AG08396 (cell line): ENCODE measurements around the gene MGAT5.

ENCODE experiments used
- DNase-seq: peaks from one replicate; pipeline ENCODE4 v3.0.0; 2012; ENCODE audit warnings: low spot score, mixed read lengths

MGAT5 gene

GRCh38 chr2:134254824-134255223, 952 bp downstream of the MGAT5 start:
- DNase-seq: no peak

GRCh38 chr2:134256956-134257355, 3.1 kb downstream of the MGAT5 start:
- DNase-seq: no peak

GRCh38 chr2:134257509-134257908, 3.6 kb downstream of the MGAT5 start:
- DNase-seq: no peak

GRCh38 chr2:134257965-134258683, 4.3 kb downstream of the MGAT5 start:
- DNase-seq: no peak

DNA sequence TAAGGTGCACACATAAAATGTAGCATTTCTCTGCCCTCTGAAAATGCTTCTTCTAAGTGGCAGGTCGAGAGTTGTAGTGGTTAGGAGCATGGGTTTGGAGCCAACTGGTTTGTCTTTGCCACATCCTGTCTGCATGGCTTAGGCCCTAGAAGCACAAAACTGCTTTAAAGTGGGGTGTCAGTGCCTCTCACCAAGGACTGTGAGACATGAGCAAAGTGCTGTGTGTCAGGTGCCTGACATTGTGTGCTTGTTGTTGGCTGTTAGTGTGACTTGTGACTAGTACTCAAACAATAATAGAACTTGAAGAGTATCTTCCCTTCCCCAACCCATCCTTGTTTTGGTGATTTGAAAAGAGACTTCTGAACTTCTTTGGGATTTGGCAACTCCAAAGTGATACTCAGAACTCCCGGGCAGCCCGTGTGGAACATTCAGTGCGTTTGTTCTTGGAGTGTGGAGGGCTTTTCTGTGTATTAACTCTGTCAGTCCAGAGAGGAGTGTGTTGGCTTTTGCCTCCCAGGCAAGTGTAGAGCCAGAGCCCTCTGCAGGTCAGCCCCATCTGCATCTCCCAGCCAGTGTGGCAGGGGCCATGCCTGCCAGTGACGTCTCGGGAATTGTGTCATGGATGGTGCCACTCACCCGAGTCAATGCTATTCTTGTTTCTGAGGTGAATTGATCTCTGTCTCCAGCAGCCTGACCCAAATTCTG, 5.0 kb downstream of the MGAT5 start:
- DNase-seq: no peak

GRCh38 chr2:134259571-134259970, 5.7 kb downstream of the MGAT5 start:
- DNase-seq: no peak

DNA sequence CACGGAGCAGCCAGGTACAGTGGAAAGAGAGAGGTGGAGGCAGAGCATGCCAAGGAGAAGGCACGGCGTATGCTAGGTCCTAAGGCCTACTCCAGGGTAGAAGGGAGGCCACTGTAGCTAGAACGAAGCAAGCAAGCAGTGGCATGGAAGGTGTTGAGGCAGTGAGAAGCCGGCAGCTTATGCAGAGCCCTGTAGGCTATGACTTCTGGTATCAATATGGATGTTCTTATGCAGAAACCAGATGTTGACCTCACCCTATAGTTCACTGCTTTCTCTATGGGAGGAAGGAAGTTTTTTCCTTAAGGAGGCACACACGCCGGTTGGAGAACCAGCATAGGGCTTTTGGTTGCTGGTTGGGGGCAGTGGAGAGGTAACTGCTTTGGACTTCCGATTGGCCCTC, 6.1 kb downstream of the MGAT5 start:
- DNase-seq: no peak

GRCh38 chr2:134260713-134261112, 6.8 kb downstream of the MGAT5 start:
- DNase-seq: peak; percentile 82

- peak; percentile 18 for DNase-seq
These were observed 7.7 kb downstream of the MGAT5 start for GRCh38 chr2:134261398-134262131.

- DNase-seq: no peak
These were observed 8.8 kb downstream of the MGAT5 start for GRCh38 chr2:134262684-134263083.

DNA sequence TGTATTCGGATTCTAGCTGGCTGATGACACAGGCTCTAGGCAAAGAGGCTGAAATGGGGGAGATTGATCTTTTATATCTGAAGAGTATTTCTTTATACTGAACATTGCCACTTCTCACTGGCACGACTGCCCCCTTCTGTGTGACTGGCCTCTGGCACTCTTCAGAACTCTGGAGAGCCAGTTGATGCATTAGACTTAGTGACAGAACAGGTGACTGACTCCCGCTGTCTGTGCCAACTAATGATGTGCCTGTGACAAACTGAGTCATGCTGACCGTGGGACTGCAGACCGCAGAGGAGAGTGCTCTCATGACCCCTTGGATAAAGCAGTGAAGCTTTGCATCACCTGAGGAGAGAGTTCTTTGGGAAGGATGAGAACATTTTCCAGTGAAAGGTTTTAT, 14.4 kb downstream of the MGAT5 start:
- no peak for DNase-seq

- DNase-seq: no peak
These were observed 15.4 kb downstream of the MGAT5 start for GRCh38 chr2:134269230-134269629.

DNA sequence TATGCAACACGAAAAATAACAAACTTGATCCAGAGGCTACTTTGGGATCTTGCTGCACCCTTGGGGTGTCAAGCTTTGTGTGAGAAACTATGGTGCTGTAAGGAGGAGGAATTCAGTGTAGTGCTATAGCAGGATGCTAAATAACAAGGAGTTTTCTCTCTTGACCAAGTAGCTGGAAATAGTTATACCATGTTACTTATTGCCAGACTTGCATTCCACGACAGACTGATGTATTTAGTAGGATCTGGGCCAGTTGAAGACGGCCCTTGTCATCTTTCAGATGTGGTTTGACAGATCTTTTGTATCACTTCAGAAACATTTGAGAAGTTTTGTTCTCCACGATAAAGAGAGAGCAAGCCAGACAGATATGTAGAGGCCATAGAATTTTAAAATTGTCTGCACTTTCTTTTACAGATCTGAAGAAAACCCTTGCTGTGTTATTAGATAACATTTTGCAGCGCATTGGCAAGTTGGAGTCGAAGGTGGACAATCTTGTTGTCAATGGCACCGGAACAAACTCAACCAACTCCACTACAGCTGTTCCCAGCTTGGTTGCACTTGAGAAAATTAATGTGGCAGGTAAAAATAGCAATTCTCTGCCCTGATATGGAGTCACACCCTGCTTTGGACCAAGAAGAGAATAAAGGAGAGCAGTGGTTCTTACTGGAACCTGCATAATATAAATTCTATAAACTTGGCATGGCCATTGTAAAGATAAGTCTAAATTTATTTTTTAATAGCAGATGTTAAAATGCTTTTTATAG, 16.3 kb downstream of the MGAT5 start:
- no peak for DNase-seq

DNA sequence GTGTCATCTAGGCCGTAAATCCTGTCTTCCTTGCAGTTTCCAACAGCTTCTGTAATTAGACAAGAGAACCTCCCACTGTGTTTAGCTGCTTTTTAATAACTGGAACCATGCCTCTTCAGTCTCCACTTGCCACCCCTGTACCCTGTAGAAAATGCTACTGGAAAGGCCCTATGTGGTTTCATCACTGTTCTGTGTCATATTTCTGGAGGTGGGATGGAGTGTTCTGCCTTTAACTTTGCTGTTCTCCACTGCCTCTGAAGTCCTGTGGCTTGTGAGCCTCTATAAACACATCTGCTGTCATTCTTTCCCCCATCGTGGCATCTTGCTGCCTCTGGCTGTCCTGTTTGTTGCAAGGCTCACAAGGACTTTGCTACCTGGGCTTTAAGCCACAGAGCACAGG, 17.9 kb downstream of the MGAT5 start:
- no peak for DNase-seq

DNA sequence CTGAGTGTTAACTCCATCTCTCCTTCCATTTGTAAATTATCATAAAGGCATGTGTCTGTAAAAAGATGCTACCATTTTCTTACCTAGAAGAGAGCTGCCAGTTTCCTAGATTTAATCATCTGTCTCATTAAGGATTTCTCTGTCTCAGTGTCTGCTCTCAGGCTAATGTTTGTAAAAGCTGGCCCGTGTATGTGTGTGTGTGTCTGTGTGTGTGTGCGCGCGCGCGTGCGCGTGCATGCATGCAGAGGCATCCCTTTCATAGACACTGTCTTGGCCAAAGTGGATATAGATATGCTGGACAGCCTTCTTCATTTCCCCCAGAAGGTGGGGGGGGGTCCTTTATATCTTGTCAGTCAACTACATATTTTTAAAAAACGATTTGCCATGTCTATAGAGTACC, 18.9 kb downstream of the MGAT5 start:
- DNase-seq: no peak

DNA sequence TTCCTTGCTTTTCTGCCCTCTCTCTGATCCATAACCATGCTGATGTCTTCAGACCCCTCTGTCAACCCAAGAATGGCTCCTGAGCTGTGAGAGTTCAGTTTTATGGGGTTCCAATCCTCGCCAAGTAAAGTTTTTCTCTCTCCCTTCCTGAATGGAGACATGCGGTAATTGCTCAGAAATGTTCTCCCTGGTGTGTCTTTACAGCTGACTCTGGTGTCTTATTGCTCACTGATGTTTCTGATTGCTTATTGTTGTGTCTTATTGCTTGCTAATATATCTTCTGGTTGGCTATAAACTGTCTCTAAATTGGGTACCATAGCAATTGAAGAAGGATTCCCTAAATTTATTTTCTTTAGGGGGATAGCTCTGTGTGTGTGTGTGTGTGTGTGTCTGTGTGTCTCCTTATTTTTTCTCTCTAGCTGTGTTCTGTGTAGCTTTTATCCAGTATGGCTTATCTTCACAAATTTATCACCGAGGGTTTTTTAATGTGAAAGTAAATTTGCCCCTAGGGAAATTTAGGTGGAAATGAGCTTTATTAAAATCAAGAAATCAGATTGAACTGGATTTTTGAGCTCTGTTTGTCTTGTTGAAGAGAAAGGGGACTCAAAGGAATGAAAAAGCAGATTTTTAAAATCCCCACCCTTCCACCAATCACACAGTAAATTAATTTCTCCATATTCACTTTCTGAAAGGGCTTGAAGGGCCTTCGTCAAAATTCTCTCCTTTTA, 19.5 kb downstream of the MGAT5 start:
- DNase-seq: no peak

- DNase-seq: no peak
These were observed 20.2 kb downstream of the MGAT5 start for GRCh38 chr2:134274121-134274520.

DNA sequence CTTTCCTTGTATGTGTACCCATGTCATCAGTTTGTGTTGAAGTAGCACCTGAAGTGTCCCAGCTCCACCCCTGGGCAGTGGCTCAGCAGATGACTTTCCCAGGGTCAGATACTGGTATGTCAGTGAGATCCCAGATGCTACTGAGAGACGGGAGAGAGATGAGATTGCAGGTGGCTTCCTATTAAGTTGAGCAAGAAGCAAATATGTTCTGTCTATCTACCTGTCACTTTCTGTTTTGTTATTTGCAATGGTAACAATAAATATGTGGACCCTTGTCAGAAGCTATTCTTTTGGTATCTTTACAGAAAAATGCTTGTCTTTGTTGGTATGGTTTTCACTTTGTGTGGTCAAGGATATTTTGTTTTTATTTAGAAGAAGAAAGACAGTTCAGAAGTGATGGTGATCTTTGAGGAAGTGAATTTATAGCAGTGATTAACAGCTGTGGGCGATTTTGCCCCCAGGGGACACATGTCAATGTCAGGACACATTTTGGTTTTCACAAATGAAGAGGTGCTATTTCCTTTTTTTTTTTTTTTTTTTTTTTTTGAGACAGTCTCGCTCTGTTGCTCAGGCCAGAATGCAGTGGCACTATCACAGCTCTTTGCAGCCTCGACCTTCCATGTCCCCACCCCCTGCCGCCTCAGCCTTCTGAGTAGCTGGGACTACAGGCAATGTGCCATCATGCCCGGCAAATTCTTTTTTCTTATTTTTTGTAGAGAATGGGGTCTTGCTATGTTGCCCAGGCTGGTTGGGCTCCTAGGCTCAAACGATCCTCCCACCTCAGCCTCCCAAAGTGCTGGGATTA, 21.4 kb downstream of the MGAT5 start:
- DNase-seq: no peak

GRCh38 chr2:134276381-134277172, 22.7 kb downstream of the MGAT5 start:
- no peak for DNase-seq

- no peak for DNase-seq
These were observed 23.4 kb downstream of the MGAT5 start for GRCh38 chr2:134277223-134277622.
